PC-3 (cell line): ENCODE results near the gene TCEA2. TPM values are rescaled to one million over a fixed set of nuclear protein-coding genes. Genes with fewer than 3 reads are reported as not detected.

Experiments used
- ATAC-seq: fragments of 200-7000 bp; cut with Tn5 transposase; 2 replicates; pipeline ENCODE4 v1.9.1; 2020; ENCODE audit warnings: mild to moderate bottlenecking, moderate library complexity
- BruUV-seq: library from RNA; stranded (reverse); fragments of 400-500 nt; replicated peaks from 2 replicates; lab custom pipeline; 2021; lab: Mats Ljungman, UMichigan
- CTCF ChIA-PET: fragments of 300-600 bp; sonication (Branson Sonifier 250); formaldehyde crosslinking; loops from one replicate; lab custom pipeline; 2022; ENCODE audit warnings: antibody characterized with exemption; lab: Charles Lee
- POLR2A ChIA-PET: fragments of 300-600 bp; sonication (Branson Sonifier 250); formaldehyde crosslinking; loops from one replicate; lab custom pipeline; 2022; ENCODE audit warnings: antibody characterized with exemption; ENCODE audit not compliant: unreplicated experiment; lab: Charles Lee
- DNase-seq: peaks from one replicate; pipeline ENCODE4 v3.0.0-alpha.2; 2015
- H2AFZ ChIP-seq: fragments of 300-600 bp; sonication (generic); 2 replicates; pipeline ENCODE4 v1.6.0; 2016; ENCODE audit warnings: antibody characterized with exemption, low read length
- H3F3A ChIP-seq: fragments of 300-600 bp; sonication (generic); one replicate; pipeline ENCODE4 v1.6.0; 2017; ENCODE audit warnings: antibody characterized with exemption, low read length, control low read depth, mild to moderate bottlenecking; ENCODE audit not compliant: unreplicated experiment
- H3K27ac ChIP-seq: fragments of 300-600 bp; sonication (generic); 2 replicates; pipeline ENCODE4 v1.5.1; 2016; ENCODE audit warnings: mild to moderate bottlenecking, low read length
- H3K27me3 ChIP-seq: fragments of 300-600 bp; sonication (generic); 2 replicates; pipeline ENCODE4 v1.6.1; 2016; ENCODE audit warnings: low read length, mixed read lengths
- H3K36me3 ChIP-seq: fragments of 300-600 bp; sonication (generic); 2 replicates; pipeline ENCODE4 v1.6.1; 2016; ENCODE audit warnings: low read depth, mixed run types, low read length, mixed read lengths
- H3K4me1 ChIP-seq: fragments of 300-600 bp; sonication (generic); 2 replicates; pipeline ENCODE4 v1.5.1; 2016; ENCODE audit warnings: low read length; ENCODE audit not compliant: insufficient read depth
- H3K4me2 ChIP-seq: fragments of 300-600 bp; sonication (generic); 2 replicates; pipeline ENCODE4 v1.6.0; 2016; ENCODE audit warnings: low read length
- H3K4me3 ChIP-seq: fragments of 300-600 bp; sonication (generic); 2 replicates; pipeline ENCODE4 v1.5.1; 2016; ENCODE audit warnings: mild to moderate bottlenecking, low read length, mixed read lengths
- H3K79me2 ChIP-seq: fragments of 300-600 bp; sonication (generic); 2 replicates; pipeline ENCODE4 v1.6.1; 2017; ENCODE audit warnings: low read length, mixed read lengths
- H3K9ac ChIP-seq: fragments of 300-600 bp; sonication (generic); 2 replicates; pipeline ENCODE4 v1.6.0; 2016; ENCODE audit warnings: mild to moderate bottlenecking, low read length
- H3K9me2 ChIP-seq: fragments of 300-600 bp; sonication (generic); replicated peaks from 2 replicates; pipeline ENCODE4 v1.6.1; 2016; ENCODE audit warnings: mixed run types, low read length, mixed read lengths
- H3K9me3 ChIP-seq: fragments of 300-600 bp; sonication (generic); 2 replicates; pipeline ENCODE4 v1.6.1; 2016; ENCODE audit warnings: low read length, mixed read lengths
- H4K20me1 ChIP-seq: fragments of 300-600 bp; sonication (generic); 2 replicates; pipeline ENCODE4 v1.6.1; 2016; ENCODE audit warnings: low read length, mixed read lengths
- EZH2 ChIP-seq: fragments of 300-600 bp; sonication (generic); IDR thresholded peaks from one replicate; pipeline ENCODE4 v1.6.1; 2017; ENCODE audit warnings: antibody characterized with exemption, mild to moderate bottlenecking, low read length; ENCODE audit not compliant: unreplicated experiment
- EZH2phosphoT487 ChIP-seq: fragments of 300-600 bp; sonication (generic); IDR thresholded peaks from 2 replicates; pipeline ENCODE4 v1.6.1; 2018; ENCODE audit warnings: mild to moderate bottlenecking, antibody characterized with exemption, low read length, borderline replicate concordance
- intact Hi-C: fragments of 100-400 bp; cut with micrococcal nuclease; formaldehyde crosslinking; loops from 2 replicates; pipeline ENCODE4 v1.9.0; 2023
- total RNA-seq: library from RNA; depleted of rRNA; stranded (reverse); fragments of >200 nt; gene quantifications from 2 replicates; pipeline ENCODE4 v1.2.3, GENCODE V29; 2014
- TF ChIP-seq, protein P1 (sequence below): fragments of 300-600 bp; sonication (generic); conservative IDR thresholded peaks from 2 replicates; pipeline ENCODE4 v1.5.1; 2017; ENCODE audit warnings: antibody characterized with exemption, low read depth, mild to moderate bottlenecking, low read length

TCEA2 gene
- total RNA-seq, 1 experiment from 2014 or later, result 19.1 TPM

DNA sequence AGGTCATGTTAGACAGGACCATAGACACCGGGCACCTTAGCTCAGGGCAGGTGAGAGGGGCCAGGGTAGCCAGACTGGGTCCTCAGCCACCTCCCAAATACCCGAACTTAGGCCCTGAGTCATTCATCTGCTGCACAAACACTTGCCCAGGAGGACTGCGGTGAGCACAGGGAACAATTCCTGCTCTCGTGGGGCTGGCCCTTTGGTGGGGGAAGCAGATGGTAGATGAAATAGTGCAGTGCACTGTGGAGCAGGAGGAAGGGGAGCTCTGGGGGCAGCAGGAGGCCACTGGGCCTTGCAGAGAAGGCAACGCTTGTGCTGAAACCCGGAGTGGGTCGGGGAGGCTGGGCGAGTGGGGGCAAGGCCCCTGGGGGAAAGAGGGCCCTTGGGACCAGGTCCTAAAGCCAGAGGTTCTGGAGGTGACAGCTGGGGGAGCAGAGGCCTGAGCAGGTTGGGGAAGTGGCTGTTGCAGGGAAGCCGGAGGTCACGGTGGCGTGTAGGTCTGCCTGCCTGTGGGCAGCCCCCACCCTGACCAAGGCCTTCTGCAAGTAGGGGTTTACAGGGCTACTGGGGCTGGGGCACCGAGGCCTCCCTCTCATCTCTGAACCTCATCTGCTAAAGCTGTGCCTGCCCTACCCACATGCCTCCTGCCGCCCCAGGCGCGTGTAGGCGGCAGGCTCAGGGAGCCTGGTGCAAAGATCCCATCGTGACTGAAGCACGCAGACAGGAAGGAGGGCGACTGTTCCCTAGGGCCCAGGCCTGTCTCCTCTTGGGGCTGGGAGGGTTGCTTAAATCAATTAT, 49.0 kb downstream of the TCEA2 start:
- TF ChIP-seq EZH2phosphoT487 (no peak), EZH2 (no peak)
- TF ChIP-seq, protein P1, sequence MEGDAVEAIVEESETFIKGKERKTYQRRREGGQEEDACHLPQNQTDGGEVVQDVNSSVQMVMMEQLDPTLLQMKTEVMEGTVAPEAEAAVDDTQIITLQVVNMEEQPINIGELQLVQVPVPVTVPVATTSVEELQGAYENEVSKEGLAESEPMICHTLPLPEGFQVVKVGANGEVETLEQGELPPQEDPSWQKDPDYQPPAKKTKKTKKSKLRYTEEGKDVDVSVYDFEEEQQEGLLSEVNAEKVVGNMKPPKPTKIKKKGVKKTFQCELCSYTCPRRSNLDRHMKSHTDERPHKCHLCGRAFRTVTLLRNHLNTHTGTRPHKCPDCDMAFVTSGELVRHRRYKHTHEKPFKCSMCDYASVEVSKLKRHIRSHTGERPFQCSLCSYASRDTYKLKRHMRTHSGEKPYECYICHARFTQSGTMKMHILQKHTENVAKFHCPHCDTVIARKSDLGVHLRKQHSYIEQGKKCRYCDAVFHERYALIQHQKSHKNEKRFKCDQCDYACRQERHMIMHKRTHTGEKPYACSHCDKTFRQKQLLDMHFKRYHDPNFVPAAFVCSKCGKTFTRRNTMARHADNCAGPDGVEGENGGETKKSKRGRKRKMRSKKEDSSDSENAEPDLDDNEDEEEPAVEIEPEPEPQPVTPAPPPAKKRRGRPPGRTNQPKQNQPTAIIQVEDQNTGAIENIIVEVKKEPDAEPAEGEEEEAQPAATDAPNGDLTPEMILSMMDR, result no peak
- DNase-seq (no peak), ATAC-seq (no peak)
- Histone ChIP-seq H3K4me3 (no peak overlapping the region), H3K9ac (no peak overlapping the region), H3K27ac (no peak overlapping the region), H2AFZ (no peak overlapping the region), H4K20me1 (no peaks in the 10 kb centered on the region), H3F3A (no peaks in the 10 kb centered on the region), H3K9me3 (no peaks in the 10 kb centered on the region), H3K79me2 (no peaks in the 10 kb centered on the region), H3K36me3 (no peaks in the 10 kb centered on the region), H3K4me1 (no peaks in the 10 kb centered on the region), H3K9me2 (no peaks in the 10 kb centered on the region), H3K27me3 (no peaks in the 10 kb centered on the region), H3K4me2 (no peak overlapping the region)
- intact Hi-C loops, result no loop called here
- POLR2A ChIA-PET, result no interaction called here
- no TSS peak for BruUV-seq
- CTCF ChIA-PET, result no interaction called here

GRCh38 chr20:64112691-64113443, 49.9 kb downstream of the TCEA2 start:
- ChIA-PET CTCF (no interaction called here), POLR2A (no interaction called here)
- Histone ChIP-seq H3K9ac (no peak overlapping the region), H3F3A (no peaks in the 10 kb centered on the region), H4K20me1 (no peaks in the 10 kb centered on the region), H3K4me3 (no peak overlapping the region), H3K27ac (no peak overlapping the region), H3K36me3 (no peaks in the 10 kb centered on the region), H3K9me2 (no peaks in the 10 kb centered on the region), H2AFZ (no peak overlapping the region), H3K4me1 (no peaks in the 10 kb centered on the region), H3K27me3 (no peaks in the 10 kb centered on the region), H3K4me2 (no peak overlapping the region), H3K79me2 (no peaks in the 10 kb centered on the region), H3K9me3 (no peaks in the 10 kb centered on the region)
- intact Hi-C loops, result no loop called here
- TF ChIP-seq EZH2 (no peak), EZH2phosphoT487 (no peak)
- TF ChIP-seq, protein P1, result no peak
- no TSS peak for BruUV-seq
- ATAC-seq (no peak), DNase-seq (no peak)

GRCh38 chr20:64113444-64113775, 50.4 kb downstream of the TCEA2 start:
- intact Hi-C loops, result no loop called here
- POLR2A ChIA-PET, result no interaction called here
- CTCF ChIA-PET, result no interaction called here

More at GRCh38 chr20:64113444-64113775, 50.4 kb downstream of the TCEA2 start:
- H3K9me3 ChIP-seq, result no peaks in the 10 kb centered on the region
- BruUV-seq, result no TSS peak
- DNase-seq (no peak), ATAC-seq (no peak)
- H3K4me3 ChIP-seq, result no peak overlapping the region
- no peaks in the 10 kb centered on the region for H4K20me1 ChIP-seq
- H3K4me2 ChIP-seq, result no peak overlapping the region
- H3K9me2 ChIP-seq, result no peaks in the 10 kb centered on the region
- H3K27me3 ChIP-seq, result no peaks in the 10 kb centered on the region
- no peaks in the 10 kb centered on the region for H3K4me1 ChIP-seq
- no peak overlapping the region for H3K9ac ChIP-seq
- no peak overlapping the region for H3K27ac ChIP-seq
- TF ChIP-seq EZH2, result no peak
- TF ChIP-seq EZH2phosphoT487, result no peak
- TF ChIP-seq, protein P1, result no peak
- no peaks in the 10 kb centered on the region for H3K36me3 ChIP-seq
- H3K79me2 ChIP-seq, result no peaks in the 10 kb centered on the region
- no peak overlapping the region for H2AFZ ChIP-seq
- H3F3A ChIP-seq, result no peaks in the 10 kb centered on the region
